Stimulated activated CD4-positive, alpha-beta T cell treated with anti-CD3 and anti-CD28 coated beads, Interleukin-12 subunit alpha, Interleukin-12 subunit beta, amount 100 ng/mL, for 24 hours (primary cell): ENCODE data around the gene GAS1.

Source experiments
- DNase-seq, 2 experiments: peaks; one replicate each; pipeline ENCODE4 v3.0.0-alpha.2; 2020; ENCODE audit warnings: low read depth in 2 of 2

Gene GAS1, protein sequence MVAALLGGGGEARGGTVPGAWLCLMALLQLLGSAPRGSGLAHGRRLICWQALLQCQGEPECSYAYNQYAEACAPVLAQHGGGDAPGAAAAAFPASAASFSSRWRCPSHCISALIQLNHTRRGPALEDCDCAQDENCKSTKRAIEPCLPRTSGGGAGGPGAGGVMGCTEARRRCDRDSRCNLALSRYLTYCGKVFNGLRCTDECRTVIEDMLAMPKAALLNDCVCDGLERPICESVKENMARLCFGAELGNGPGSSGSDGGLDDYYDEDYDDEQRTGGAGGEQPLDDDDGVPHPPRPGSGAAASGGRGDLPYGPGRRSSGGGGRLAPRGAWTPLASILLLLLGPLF

DNA sequence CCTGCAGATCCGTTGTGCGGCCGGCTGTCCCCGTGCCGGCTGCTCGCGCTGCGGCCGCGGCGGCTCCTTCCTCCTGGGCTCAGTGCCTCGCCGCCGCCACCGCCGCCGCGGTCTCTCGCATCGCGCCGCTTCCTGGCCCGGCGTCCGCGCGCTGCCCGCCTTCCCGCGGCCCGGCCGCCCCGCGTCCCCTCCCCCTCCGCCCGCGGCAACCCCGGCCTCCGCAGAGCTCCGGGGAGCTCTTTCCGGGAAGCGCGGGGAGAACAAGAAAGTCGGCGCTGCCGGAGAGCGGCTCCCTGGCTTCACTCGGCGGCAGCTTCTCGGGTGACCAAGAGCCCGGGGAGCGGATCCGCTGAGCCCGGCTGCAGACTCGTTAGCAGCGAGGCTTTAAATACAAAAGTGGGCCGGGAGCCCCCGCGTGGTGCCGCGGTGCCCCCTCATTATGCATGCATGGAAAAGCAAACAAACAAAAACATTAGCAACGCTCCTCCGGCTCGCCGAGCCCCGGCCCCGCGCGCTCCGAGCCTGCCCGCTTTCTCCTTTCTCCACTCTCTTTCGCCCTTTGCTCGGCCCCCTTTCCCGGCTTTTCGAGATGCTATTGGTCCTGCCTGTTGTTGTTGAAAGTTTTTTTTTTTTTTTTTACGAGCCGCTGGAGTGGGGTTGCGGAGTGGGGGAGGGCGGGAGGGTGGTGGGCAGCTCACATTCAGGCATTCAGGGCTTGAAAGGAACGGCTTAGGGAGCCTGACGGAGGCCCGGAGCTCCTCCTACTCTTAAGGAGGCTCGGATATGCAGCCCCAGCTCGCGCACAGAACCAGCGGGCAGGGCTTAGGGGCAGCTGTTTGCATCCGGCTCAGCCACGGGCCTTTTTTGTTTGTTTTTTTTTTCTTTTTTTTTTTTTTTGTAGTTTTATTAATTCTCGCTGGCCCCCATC, at the start of gene GAS1:
Gene GAS1 (minus strand): TSS at position 361 of the 928 bp plus-strand sequence. CDS start 727 bp downstream, outside the sequence.
- DNase-seq: peak; percentile 33 to 55

DNA sequence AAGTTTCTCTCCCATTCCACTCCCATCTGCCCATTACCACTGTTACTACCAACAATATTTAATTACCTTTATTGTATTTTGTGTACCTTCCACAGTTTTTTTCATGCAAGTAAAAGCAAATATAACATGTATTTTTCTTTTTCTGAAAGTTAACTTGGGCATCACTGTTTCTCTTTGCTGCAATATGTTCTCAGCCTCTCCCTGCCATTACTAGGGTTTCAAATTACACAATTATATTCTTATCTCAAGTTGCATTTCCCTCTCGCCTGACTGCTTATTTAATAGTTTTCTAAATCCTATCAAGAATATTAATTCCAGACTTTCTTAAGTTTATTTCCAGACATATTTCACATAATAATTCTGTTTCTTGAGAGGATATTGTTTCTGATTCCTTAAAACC, 46.9 kb upstream of the GAS1 start:
- no peak for DNase-seq

DNA sequence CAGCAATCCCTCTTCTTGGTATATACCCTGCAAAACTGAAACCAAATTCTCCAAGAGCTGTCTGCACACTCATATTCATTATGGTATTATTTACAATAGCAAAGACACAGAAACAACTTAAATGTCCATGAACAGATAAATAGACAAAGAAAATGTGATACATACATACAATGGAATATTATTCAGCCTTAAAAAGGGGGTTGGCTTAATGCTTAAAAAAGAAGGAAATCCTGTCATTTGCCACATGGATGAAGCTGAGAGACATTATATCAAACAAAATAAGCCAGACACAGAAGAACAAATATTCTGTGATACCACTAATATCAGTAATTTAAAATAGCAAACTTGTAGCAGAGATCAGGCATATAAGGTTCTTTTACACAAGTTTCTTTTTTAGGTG, 46.5 kb upstream of the GAS1 start:
- no peak for DNase-seq

DNA sequence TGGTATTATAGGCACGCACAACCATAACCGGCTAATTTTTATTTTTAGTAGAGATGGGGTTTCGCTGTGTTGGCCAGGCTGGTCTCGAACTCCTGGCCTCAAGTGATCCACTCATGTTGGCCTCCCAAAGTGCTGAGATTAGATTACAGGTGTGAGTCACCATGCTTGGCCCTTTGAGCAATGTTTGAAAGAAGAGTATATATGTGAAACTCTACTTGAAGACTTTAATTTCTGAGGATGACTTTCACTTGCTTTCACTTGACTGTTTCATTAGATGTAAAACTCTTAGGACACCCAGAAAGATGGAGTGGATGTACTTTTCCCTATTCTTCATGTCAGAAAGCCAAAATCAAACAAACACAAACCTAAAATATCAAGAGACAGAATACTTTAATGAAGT, 43.8 kb upstream of the GAS1 start:
- no peak for DNase-seq

DNA sequence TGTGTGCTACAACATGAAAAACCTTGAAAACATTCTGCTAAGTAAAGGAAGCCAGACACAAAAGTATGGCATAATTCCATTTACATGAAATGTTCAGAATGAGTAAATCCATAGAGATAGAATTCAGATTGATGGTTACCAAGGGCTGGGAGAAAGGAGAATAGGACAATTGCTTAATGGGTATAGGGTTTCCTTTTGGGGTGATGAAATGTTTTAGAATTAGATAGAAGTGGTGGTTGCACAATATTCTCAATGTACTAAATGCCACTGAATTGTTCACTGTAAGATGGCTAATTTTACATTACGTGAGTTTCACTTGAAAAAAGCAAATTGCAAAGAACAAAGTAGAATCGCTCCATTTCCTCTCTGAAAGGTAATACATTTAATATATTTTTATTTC, 43.0 kb upstream of the GAS1 start:
- DNase-seq: no peak

DNA sequence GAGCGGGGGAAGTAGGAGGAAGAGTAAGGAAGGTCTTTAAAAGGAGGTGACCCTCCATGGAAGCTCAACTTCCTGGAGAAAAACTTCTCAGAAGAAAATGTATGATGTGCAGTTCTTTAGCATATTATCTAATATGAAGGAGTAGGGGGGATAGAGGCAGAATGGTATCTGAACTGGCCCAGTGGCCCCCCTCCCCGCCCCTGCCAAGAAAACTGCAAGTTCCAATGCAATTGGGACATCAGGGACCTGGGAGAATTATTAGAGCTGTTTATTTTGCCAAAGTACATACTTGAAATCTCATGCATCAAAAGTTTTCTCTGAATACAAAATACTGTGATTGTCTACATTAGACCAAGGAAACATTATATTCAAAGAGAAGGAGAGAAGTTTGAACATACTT, 40.6 kb upstream of the GAS1 start:
- DNase-seq: no peak

DNA sequence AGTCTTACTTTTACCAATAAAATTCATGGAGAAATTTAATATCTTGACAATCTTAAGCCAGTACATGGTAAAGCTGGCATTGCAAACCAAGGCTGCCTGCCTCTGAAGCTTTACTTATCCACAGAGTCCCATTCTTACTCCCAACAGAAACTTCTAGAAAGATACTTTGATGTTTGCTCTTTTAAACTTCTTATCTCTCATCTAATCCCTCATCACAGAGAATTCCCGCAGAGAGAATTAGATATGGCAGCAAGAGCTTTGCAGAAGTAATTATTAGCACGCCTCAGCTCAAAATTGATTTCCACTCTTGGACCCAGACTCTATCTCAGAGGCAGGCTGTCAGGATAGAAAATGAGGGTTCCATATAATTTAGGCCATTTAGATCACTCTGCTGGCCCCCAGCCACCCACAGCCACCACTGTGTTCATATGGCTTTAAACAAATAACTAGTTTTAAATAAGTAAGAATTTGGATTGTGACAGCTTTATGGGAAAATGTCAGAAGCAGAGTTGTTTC, 37.9 kb upstream of the GAS1 start:
- DNase-seq: no peak

DNA sequence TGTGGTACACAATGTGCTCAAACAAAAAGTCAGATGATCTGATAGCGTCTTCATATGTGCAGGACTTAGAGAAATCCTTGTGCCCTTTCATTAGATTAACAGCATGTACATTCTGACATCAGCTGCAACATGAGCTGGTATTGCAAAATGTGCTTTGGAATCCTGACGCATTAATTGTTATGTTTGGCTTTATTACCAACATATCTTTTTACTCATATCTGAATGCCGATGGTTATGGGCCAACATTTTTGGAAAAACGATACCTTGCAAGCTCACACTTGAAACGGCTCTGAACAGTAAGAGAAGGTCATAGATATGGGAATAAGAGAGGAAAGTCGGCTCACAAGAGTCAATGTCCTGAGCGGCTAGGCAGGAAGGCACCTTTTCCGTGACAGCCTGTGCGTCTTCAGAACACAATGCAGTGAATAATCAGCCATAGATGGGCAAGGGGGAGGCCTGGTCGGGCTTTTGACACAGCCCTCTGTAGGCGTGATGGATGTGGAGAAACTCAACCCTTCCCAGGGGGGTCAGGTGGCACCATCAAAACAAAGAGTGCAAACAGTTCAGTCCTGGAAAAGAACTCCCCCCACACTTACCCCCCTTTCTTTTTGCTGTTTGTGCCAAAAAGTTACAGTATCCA, 36.4 kb upstream of the GAS1 start:
- DNase-seq: no peak

DNA sequence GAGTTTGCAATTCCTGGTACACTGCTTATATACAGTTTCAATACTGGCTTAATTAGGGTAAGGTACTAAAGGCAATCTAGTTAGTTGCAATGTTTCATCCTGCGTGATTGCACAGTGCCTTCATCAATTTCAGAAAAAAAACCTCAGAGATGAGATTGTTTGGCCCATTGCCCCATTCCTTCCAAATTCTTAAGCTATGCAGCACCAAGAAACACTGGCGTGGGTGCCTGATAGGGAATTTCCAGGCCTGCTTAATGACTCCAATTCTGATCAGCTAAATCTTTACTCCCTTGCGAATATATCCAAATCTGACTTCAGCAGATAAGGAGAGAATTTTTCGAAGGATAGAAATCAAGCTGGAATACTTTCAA, 35.9 kb upstream of the GAS1 start:
- no peak for DNase-seq

DNA sequence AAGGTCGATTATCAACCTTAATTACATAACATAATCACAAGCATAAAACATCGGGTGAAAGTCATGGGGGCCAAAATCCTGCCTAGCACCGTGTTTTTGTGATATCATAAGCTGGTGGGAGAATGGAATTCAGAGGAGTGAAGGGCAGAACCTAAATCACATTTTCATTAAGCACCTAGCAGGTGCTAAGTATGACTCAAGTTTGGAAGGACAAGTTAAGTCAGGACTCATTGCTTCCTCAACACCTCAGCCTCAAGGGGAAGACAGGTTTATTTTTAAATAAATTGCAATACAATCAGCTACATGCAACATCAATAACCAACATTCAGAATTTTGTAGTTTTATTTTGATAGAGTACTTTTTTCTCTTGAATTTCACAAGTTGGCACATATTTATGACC, 33.5 kb upstream of the GAS1 start:
- no peak for DNase-seq

DNA sequence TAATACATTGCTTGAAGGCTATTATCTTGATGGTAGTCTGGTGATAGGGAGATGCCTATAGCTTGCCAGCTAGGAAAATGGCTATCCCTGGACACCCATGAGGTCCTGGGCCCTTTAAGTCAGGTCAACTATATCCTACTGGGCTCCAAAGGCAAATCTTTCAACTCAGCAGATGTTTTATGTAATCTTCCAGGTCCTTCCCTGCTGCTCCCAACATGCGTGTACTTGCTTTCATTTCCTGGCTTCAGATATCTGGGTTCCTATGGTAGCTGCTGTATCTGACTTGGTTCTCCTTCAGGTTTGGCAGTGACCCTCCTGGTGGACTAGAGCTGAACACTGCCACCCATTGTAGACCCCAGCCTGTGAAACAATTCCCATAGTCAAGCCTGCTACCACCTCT, 32.4 kb upstream of the GAS1 start:
- DNase-seq: no peak

DNA sequence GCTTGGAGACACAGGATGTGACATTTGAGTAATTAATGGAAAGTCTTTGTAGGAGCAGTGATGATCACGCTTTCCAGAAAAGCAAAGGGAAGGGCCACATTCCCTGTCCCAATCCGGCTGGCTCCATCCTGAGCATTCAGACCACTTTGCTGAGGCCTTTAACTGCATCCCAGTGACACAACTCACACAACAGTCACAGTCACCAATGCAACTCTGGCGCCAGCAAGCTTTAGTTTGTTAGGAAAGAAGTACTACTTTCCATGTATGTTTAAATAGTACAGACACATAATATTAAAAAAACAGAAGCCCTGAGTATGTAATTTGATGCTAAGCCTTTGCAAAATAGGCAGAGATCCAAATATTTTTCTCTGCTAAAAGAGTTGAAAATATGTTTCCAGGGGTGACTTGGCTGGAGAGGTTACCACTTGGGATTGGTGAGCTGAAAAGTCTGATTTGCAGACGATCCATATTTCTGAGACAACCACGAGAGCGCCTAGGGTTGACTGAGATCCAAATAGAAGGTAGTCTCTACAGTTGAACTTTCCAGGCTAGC, 31.7 kb upstream of the GAS1 start:
- DNase-seq: no peak

DNA sequence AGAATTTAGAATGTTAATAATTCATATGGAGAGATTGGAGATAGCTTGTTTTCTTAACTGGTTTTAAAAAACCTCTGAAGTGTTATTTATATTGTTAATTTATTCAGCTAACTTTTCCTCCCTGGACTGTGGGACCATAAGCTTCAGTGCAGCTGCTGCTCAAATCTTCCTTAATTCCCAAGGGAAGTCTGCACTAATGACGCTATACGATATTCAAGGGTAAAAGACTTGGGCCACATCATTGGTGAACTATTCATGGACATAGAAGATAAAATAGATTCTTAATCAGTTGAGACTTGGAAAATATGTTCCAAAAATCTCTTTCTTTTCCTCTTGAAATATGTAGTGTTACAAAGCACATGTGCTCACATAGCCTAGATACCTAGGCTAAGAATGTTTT, 31.1 kb upstream of the GAS1 start:
- no peak for DNase-seq

DNA sequence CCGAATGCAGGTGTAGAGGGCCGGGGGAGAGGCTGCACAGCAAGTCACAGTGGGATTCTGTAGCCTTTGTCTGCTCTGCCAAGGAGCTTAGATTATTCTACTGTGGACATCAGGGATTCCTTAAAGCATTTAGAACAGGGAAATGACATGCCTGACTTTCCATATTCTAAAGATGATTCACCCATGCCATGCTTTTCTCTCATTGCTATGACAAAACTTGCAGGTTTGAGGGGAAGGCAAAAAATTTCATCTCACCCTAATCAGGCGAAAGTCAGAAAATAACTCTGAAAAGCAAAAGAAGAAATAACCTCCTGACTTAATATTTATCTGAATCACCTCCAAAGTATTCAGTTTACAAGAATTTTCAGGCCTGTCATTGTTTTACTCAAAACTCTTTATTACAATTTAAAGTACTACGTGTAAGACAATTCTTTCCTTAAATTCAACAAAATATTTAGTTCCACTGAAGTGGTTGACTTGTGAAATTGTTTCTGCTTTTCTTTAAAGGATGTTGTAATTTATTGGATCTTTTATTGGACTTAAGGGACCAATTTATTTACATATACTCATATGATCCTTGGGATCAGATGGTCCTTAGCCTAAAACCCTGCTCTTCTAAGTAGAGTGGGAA, 30.0 kb upstream of the GAS1 start:
- DNase-seq: no peak

DNA sequence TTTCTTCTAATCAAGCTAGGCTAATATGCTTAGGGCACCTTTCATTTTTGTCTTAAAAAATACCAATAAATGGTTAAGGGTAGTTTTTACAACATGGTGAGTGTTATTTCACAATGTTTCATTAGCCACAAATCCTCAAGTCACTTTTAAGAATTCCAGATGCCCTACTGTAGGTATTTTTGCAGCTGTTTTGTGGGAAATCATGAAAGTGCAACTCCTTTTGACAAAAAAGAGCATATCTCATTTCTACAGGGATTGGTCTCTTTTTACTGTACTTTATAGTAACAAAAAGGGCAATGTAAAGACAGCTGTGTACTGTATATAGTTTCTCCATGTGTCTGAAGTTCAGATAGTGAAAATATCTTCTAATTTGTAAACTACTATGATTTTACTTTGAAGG, 28.3 kb upstream of the GAS1 start:
- DNase-seq: no peak

DNA sequence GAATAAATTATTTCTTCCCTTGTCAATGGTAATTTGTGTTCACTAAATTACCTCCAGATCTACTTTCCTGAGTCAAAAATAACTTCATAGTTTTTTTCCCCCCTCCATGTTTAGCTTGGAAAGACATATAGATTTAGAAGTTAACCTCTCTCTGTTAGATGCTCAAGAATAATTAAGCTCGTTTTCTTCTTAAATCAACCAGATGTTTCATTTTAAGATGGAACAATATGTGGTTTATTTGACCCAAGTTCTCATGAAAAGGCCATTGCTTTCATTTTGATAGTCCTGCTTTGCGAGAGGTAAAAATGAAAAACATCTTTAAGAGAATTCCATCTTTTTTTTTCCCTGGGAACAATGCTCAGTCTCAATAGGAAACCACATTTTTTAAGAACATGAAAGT, 27.7 kb upstream of the GAS1 start:
- DNase-seq: no peak

DNA sequence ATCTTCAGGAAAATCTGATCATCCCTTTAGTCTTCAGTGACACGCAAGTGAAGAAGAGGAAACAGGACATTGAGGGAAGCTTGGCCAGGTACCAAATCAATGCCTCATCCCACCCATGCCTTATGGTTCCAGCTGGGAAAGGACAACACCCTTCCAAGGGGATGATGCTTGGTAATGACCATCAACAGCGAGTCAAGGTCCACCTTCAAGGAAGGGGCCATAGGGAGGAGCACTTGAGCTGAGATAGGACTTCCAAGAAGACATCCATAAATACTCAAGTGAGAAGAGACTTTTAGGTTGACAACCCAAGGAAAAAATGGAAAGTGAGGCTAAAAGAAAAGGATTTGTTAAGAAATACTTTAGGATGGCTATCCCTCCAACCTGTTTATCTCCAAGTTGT, 27.1 kb upstream of the GAS1 start:
- no peak for DNase-seq

DNA sequence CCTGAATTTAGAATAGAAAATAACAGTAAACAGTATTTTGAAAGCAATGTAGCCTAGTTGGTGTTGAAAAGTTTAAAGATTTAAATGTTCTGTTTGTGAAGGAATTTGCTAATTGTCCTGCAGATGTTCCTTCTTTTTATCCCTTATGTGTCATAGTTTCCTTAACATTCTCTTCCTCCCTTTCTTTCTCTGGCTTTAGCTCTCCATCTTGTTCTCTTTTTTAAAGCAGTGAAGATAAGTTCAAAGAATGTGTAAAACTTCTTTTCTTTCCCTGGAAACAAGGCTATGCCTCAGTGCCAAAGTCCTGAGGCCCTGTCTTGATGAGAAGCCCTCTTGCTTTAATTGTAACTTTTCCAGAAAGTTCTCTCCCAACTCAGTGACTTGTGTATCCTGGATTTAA, 24.4 kb upstream of the GAS1 start:
- no peak for DNase-seq

DNA sequence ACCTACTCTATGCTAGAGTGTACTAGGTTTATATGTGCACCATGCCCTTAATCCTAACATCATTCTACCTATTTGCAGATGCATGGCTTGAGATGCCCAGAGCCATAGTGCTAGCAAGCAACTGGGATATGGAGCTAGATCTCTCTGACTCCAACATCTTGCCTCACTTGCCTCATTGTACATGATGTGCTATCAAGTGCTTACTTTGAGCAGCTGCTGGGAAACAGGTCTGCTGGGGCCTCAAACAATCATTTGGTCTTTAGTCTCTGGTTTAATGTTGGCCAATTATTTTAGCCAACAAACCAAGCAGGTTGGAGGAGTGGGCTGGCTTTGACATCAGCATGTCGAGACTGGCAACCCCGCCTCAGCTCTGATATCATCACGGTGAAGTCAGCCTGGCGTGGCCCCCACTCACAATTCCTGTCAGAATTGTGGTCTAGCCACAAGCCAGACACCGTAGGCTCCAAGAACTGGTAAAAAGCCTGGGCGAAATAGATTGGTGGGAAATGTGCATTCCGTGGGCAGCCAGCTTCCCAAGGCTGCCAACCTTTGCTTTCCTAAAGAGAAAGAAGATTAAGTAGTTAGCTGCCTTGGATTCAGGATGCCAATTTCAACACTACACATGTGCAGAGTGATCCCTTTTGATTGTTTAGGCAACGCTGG, 21.1 kb upstream of the GAS1 start:
- DNase-seq: no peak

DNA sequence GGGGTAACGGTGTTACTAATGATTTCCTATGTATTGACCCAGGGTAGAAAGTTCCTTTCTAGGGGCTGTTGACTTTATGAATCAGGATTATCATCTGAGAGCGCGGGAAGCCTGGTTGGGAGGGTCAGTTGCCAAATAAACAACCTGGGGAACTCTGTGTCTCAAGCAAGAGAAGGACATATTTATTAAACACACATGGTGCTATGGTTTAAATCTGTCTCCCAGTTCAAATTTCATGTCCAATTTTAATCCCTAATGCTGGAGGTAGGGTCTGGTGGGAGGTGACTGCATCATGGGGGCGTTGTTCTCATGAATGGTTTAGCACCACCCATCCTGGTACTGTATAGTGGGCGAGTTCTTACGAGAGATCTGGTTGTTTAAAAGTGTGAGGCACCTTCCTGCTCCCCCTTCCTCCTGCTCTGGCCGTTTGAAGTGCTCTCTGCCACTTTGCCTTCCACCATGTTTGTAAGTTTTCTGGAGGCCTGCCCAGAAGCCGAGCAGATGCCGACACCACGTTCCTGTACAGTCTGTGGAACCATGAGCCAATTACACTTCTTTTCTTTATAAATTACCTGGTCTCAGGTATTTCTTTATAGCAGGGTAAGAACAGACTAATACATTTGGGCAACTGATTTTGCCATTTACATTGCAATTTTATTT, 19.7 kb upstream of the GAS1 start:
- no peak for DNase-seq
